GM12878 (cell line): ENCODE data around the gene MAGI3. TPM values are rescaled to one million over a fixed set of nuclear protein-coding genes. Genes with fewer than 3 reads are reported as not detected.
"Not testable (repeated sequence)": the region's sequence is repeated elsewhere in the genome, so short reads cannot be mapped to it uniquely, and the experiment has no call there.

Source experiments
- ATAC-seq: fragments of 200-7000 bp; cut with Tn5 transposase; 3 replicates; pipeline ENCODE4 v1.9.1; 2020; ENCODE audit warnings: mild to moderate bottlenecking, moderate library complexity
- BruUV-seq: library from RNA; stranded (reverse); fragments of 400-500 nt; replicated peaks from 2 replicates; lab custom pipeline; 2021; lab: Mats Ljungman, UMichigan
- CTCF ChIA-PET: fragments of 300-600 bp; sonication (Branson Sonifier 250); formaldehyde crosslinking; extraction: SDS; loops from one replicate; lab custom pipeline; 2021; ENCODE audit warnings: inconsistent platforms; lab: Yijun Ruan, JAX
- POLR2A ChIA-PET: fragments of 350-600 bp; formaldehyde crosslinking; extraction: SDS; loops from one replicate; lab custom pipeline; 2021; ENCODE audit warnings: inconsistent platforms; lab: Charles Lee
- RAD21 ChIA-PET: fragments of 300-600 bp; sonication (Branson Sonifier 250); formaldehyde crosslinking; loops from one replicate; lab custom pipeline; 2023; ENCODE audit warnings: antibody characterized with exemption; ENCODE audit not compliant: unreplicated experiment; lab: Charles Lee
- SMC1A ChIA-PET: fragments of 300-600 bp; sonication (Branson Sonifier 250); formaldehyde crosslinking; loops from one replicate; lab custom pipeline; 2023; ENCODE audit not compliant: unreplicated experiment, uncharacterized antibody; lab: Charles Lee
- DNase-seq: peaks from one replicate; pipeline ENCODE4 v3.0.0-alpha.2; 2011; ENCODE audit warnings: low read depth, low spot score
- FAIRE-seq: peaks from 3 replicates; lab custom pipeline; 2011; peaks lifted over from hg19 to GRCh38; lab: Jason Lieb, UNC
- H2AFZ ChIP-seq: 2 replicates; pipeline ENCODE4 v1.6.0; 2011; ENCODE audit warnings: low read depth, low read length, control low read depth; ENCODE audit not compliant: control insufficient read depth
- H3K27ac ChIP-seq: 2 replicates; pipeline ENCODE4 v1.5.1; 2011; ENCODE audit warnings: control low read depth; ENCODE audit not compliant: control insufficient read depth, insufficient read depth
- H3K27me3 ChIP-seq, 2 experiments: replicated peaks in 1 of 2; 2 replicates each; pipeline versions ENCODE4 v1.6.0 to v1.6.1; 2011; ENCODE audit warnings: low read length in 1 of 2; ENCODE audit not compliant: control insufficient read depth in 2 of 2, insufficient read depth in 2 of 2
- H3K36me3 ChIP-seq, 2 experiments: 2 replicates each; pipeline ENCODE4 v1.5.1; 2011; ENCODE audit warnings: low read length in 1 of 2; ENCODE audit not compliant: control insufficient read depth in 2 of 2, insufficient read depth in 2 of 2
- H3K4me1 ChIP-seq: 2 replicates; pipeline ENCODE4 v1.6.1; 2011; ENCODE audit warnings: mild to moderate bottlenecking, low read length, moderate library complexity, mixed read lengths; ENCODE audit not compliant: control insufficient read depth, insufficient read depth
- H3K4me2 ChIP-seq: 2 replicates; pipeline ENCODE4 v1.6.0; 2011; ENCODE audit warnings: control low read depth; ENCODE audit not compliant: control insufficient read depth, insufficient read depth
- H3K4me3 ChIP-seq: fragments of 200-600 bp; sonication (generic); 2 replicates; pipeline ENCODE4 v1.5.1; 2016
- H3K79me2 ChIP-seq: 2 replicates; pipeline ENCODE4 v1.6.0; 2011; ENCODE audit warnings: low read length; ENCODE audit not compliant: control insufficient read depth, insufficient read depth
- H3K9ac ChIP-seq: 2 replicates; pipeline ENCODE4 v1.8.0; 2011; ENCODE audit warnings: low read length, control low read depth, mixed read lengths; ENCODE audit not compliant: control insufficient read depth, insufficient read depth
- H3K9me3 ChIP-seq: replicated peaks from 3 replicates; pipeline ENCODE4 v1.5.1; 2011; ENCODE audit warnings: mild to moderate bottlenecking, low read length; ENCODE audit not compliant: control insufficient read depth, insufficient read depth
- H4K20me1 ChIP-seq: 2 replicates; pipeline ENCODE4 v1.6.0; 2011; ENCODE audit not compliant: control insufficient read depth, insufficient read depth
- CHD2 ChIP-seq: IDR thresholded peaks from 2 replicates; pipeline ENCODE4 v1.6.1; 2011; ENCODE audit warnings: low read depth, low read length, improper control_type of control experiment, borderline replicate concordance
- ETV6 ChIP-seq, 2 experiments: fragments of 450-650 bp in 1 of 2; IDR thresholded peaks in 1 of 2; conservative IDR thresholded peaks in 1 of 2; 2 replicates each; pipeline ENCODE4 v1.6.1; 2014; ENCODE audit warnings: antibody characterized with exemption in 1 of 2, borderline replicate concordance in 1 of 2, low read depth in 1 of 2, mild to moderate bottlenecking in 1 of 2, moderate library complexity in 1 of 2
- GABPA ChIP-seq: IDR thresholded peaks from 2 replicates; pipeline ENCODE4 v1.6.1; 2014; ENCODE audit warnings: antibody characterized with exemption, low read depth, mild to moderate bottlenecking, inconsistent platforms
- HCFC1 ChIP-seq: fragments of 150-350 bp; IDR thresholded peaks from 2 replicates; pipeline ENCODE4 v1.6.1; 2014; ENCODE audit warnings: low read length
- HDGF ChIP-seq: fragments of 450-650 bp; IDR thresholded peaks from 2 replicates; pipeline ENCODE4 v1.6.1; 2016; ENCODE audit warnings: antibody characterized with exemption
- HSF1 ChIP-seq: fragments of 150-350 bp; IDR thresholded peaks from 2 replicates; pipeline ENCODE4 v1.6.1; 2014; ENCODE audit warnings: mild to moderate bottlenecking, low read depth, low read length
- NFIC ChIP-seq: IDR thresholded peaks from 2 replicates; pipeline ENCODE4 v1.6.1; 2012; ENCODE audit warnings: low read depth, mild to moderate bottlenecking, inconsistent platforms, low read length, moderate library complexity
- RAD51 ChIP-seq: fragments of 450-650 bp; IDR thresholded peaks from 2 replicates; pipeline ENCODE4 v1.6.1; 2016; ENCODE audit warnings: moderate library complexity, mild to moderate bottlenecking, inconsistent platforms
- TCF7 ChIP-seq: IDR thresholded peaks from 2 replicates; pipeline ENCODE4 v1.6.1; 2014; ENCODE audit warnings: antibody characterized with exemption, borderline replicate concordance
- ZBED1 ChIP-seq: IDR thresholded peaks from 2 replicates; pipeline ENCODE4 v1.6.1; 2016; ENCODE audit warnings: borderline replicate concordance
- ZNF207 ChIP-seq: fragments of 450-650 bp; IDR thresholded peaks from 2 replicates; pipeline ENCODE4 v1.6.1; 2014; ENCODE audit warnings: antibody characterized with exemption, mild to moderate bottlenecking, borderline replicate concordance
- ZNF622 ChIP-seq: fragments of 450-650 bp; IDR thresholded peaks from 2 replicates; pipeline ENCODE4 v1.6.1; 2017; ENCODE audit warnings: mild to moderate bottlenecking, inconsistent platforms
- WGBS: methylation state at CpG from one replicate; pipeline ENCODE4 v1.1.6; 2016; ENCODE audit warnings: low lambda C conversion rate; ENCODE audit not compliant: insufficient replicate concordance, insufficient coverage; ENCODE audit errors: missing lambda C conversion rate; 5-methylcytosine and 5-hydroxymethylcytosine counted together
- in situ Hi-C: fragments of 300-500 bp; cut with MboI; formaldehyde crosslinking; loops from 9 replicates; pipeline ENCODE4 v1.14.3; 2018; ENCODE audit warnings: mixed read lengths
- intact Hi-C: fragments of 100-400 bp; cut with micrococcal nuclease; formaldehyde crosslinking; loops from one replicate; pipeline ENCODE4 v1.14.2; 2022; ENCODE audit not compliant: unreplicated experiment
- polyA plus RNA-seq, 11 experiments: library from polyadenylated mRNA; depleted of rRNA in 4 of 11; unstranded in 6 of 11; stranded (reverse) in 5 of 11; fragments of >200 nt; fragmentation: Nextera tagmentation in 4 of 11; fragmentation: Illumina TruSeq in 1 of 11; extraction: Ambion mirVana in 4 of 11; extraction: Trizol in 1 of 11; gene quantifications; 1 replicate in 1 of 11; 2 replicates in 10 of 11; pipeline versions ENCODE4 v1.2.1 to v1.2.3, GENCODE V29; 2011 to 2016; ENCODE audit warnings: inconsistent platforms in 2 of 11, missing spikeins in 2 of 11, low read depth in 1 of 11
- total RNA-seq, 4 experiments: library from RNA; depleted of rRNA in 3 of 4; stranded (reverse); fragments of >200 nt in 3 of 4; fragmentation: Illumina TruSeq in 1 of 4; extraction: Trizol in 1 of 4; gene quantifications; 2 replicates each; pipeline versions ENCODE4 v1.2.1 to v1.2.3, GENCODE V29; 2013 to 2021
- TF ChIP-seq, protein P1 (sequence below): fragments of 450-650 bp; IDR thresholded peaks from 2 replicates; pipeline ENCODE4 v1.6.1; 2017; ENCODE audit warnings: mild to moderate bottlenecking

MAGI3 gene
- total and polyA plus RNA-seq, 10 of the 15 experiments (the other 5 are each of a cell fraction or from before 2014, with no cell fraction given) = 0.17 to 0.65 (median 0.32) TPM

- POLR2A ChIA-PET, H4K20me1 ChIP-seq, H3K27ac ChIP-seq, ATAC-seq, SMC1A ChIA-PET, DNase-seq, H3K36me3 ChIP-seq, CTCF ChIA-PET, intact Hi-C loops, H3K4me1 ChIP-seq, H3K4me3 ChIP-seq, RAD21 ChIA-PET, FAIRE-seq, in situ Hi-C loops, H3K79me2 ChIP-seq, BruUV-seq, H3K4me2 ChIP-seq, H3K27me3 ChIP-seq, H3K9ac ChIP-seq, H2AFZ ChIP-seq, H3K9me3 ChIP-seq: not testable (repeated sequence)
- 65% methylated on average over 6 of the region's 12 CpGs for WGBS
These were observed 119.5 kb downstream of the MAGI3 start for GRCh38 chr1:113509766-113510165.

- peaks cover 1% of the 10 kb centered on the region; the same call in 1 of the 3 replicates for H3K9me3 ChIP-seq
- no peak for ATAC-seq
- ChIA-PET RAD21 (no interaction called here), SMC1A (no interaction called here), CTCF (no interaction called here), POLR2A (no interaction called here)
- 21% methylated on average over 2 of the region's 2 CpGs for WGBS
- no peaks in the 10 kb centered on the region for H3K36me3 ChIP-seq
- no peak overlapping the region for H3K27ac ChIP-seq
- intact Hi-C loops = no loop called here
- no peaks in the 10 kb centered on the region for H4K20me1 ChIP-seq
- in situ Hi-C loops = no loop called here
- DNase-seq = no peak
- no peak overlapping the region for H2AFZ ChIP-seq
- no peak overlapping the region for H3K9ac ChIP-seq
- no peak for FAIRE-seq
- no TSS peak for BruUV-seq
- H3K79me2 ChIP-seq = no peaks in the 10 kb centered on the region
- H3K27me3 ChIP-seq = no peaks in the 10 kb centered on the region
- H3K4me1 ChIP-seq = no peaks in the 10 kb centered on the region
- H3K4me3 ChIP-seq = no peak overlapping the region
- no peak overlapping the region for H3K4me2 ChIP-seq
- TF ChIP-seq GABPA (no peak), ZNF207 (no peak), RAD51 (no peak), ZNF622 (no peak), NFIC (no peak), CHD2 (no peak), ETV6 (conservative IDR thresholded peaks at IDR 0.05 in 1 of 2, IDR thresholded peaks at IDR 0.05 in 1 of 2; ENCODE audit: borderline replicate concordance in 1 of 2, low read depth in 1 of 2) (no peak), HDGF (no peak), HCFC1 (no peak), HSF1 (no peak), ZBED1 (no peak), TCF7 (no peak)
- TF ChIP-seq, protein P1, sequence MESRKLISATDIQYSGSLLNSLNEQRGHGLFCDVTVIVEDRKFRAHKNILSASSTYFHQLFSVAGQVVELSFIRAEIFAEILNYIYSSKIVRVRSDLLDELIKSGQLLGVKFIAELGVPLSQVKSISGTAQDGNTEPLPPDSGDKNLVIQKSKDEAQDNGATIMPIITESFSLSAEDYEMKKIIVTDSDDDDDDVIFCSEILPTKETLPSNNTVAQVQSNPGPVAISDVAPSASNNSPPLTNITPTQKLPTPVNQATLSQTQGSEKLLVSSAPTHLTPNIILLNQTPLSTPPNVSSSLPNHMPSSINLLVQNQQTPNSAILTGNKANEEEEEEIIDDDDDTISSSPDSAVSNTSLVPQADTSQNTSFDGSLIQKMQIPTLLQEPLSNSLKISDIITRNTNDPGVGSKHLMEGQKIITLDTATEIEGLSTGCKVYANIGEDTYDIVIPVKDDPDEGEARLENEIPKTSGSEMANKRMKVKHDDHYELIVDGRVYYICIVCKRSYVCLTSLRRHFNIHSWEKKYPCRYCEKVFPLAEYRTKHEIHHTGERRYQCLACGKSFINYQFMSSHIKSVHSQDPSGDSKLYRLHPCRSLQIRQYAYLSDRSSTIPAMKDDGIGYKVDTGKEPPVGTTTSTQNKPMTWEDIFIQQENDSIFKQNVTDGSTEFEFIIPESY = no peak
These were observed 121.0 kb downstream of the MAGI3 start for GRCh38 chr1:113511269-113511668.
